Measurements from ENCODE around the gene MAP3K20.

MAP3K20 gene

DNA sequence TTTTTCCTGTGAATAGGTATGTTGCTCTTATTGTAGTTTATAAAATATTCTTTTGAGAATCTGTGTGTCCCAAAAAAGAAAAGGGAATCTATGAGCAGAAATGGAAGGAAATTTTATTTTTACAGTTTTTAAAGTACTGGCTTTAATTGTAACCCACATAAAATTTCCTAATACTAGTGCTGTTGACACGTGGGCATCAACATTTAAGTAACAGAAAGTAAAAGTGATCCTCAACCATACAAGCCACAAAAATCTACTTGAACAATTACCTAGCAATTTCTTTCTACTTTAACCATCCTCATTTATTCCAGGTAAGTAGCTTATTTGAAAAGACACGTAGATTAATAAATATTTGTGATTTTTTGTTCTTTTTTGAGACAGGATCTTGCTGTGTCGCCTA is 62.0 kb downstream of the MAP3K20 start:
- Histone ChIP-seq H3K27ac (no peak overlapping the region), H3K27me3 (ENCODE audit: insufficient read depth, low read depth, severe bottlenecking) (no peaks in the 10 kb centered on the region), H3K4me3 (ENCODE audit: low read depth, low read length) (no peak overlapping the region), H3K36me3 (no peaks in the 10 kb centered on the region), H3K9me3 (ENCODE audit: severe bottlenecking) (no peaks in the 10 kb centered on the region)
- no peak for DNase-seq
- TF ChIP-seq, protein P1, sequence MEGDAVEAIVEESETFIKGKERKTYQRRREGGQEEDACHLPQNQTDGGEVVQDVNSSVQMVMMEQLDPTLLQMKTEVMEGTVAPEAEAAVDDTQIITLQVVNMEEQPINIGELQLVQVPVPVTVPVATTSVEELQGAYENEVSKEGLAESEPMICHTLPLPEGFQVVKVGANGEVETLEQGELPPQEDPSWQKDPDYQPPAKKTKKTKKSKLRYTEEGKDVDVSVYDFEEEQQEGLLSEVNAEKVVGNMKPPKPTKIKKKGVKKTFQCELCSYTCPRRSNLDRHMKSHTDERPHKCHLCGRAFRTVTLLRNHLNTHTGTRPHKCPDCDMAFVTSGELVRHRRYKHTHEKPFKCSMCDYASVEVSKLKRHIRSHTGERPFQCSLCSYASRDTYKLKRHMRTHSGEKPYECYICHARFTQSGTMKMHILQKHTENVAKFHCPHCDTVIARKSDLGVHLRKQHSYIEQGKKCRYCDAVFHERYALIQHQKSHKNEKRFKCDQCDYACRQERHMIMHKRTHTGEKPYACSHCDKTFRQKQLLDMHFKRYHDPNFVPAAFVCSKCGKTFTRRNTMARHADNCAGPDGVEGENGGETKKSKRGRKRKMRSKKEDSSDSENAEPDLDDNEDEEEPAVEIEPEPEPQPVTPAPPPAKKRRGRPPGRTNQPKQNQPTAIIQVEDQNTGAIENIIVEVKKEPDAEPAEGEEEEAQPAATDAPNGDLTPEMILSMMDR (IDR thresholded peaks at IDR 0.05; ENCODE audit: low read depth, low read length), result no peak

DNA sequence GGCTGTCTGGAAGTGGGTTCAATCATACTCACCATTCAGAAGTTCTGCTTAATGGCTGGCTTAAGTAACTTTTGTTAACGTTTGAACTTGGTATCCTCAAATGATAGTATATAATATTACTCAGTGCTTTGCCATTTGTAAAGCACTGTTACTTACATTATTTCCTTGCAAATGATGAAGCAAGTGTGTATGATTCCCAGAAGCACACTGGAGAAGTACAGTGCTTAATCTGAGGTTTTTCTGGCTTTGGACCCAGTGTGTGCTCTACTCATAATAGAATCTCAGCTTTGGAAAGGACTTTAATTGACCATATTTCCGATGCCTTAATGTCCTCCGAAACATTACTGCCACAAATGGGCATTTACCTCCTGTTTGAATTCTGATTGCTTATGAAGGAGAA is 63.3 kb downstream of the MAP3K20 start:
- Histone ChIP-seq H3K36me3 (no peaks in the 10 kb centered on the region), H3K27ac (no peak overlapping the region)

DNA sequence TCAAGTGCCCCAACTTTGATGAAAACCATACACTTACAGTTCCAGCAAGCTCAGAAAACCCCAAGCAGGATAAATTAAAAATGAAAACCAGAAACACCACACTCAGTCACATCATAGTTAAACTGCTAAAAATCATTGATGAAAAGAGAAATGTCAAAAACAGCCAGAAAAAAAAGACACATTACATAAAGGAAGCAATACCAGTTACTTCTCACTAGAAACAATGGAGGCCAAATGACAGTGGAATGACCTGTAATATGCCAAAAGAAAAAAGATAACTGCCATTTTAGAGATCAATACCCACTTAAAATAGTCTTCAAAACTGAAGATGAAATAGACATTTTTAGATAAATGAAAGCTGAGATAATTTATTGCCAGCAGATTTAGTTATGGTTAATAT is 66.0 kb downstream of the MAP3K20 start:
- H3K27ac ChIP-seq, result no peak overlapping the region
- no peaks in the 10 kb centered on the region for H3K36me3 ChIP-seq
- H3K27me3 ChIP-seq (ENCODE audit: insufficient read depth, low read depth, severe bottlenecking), result no peaks in the 10 kb centered on the region
- TF ChIP-seq, protein P1 (IDR thresholded peaks at IDR 0.05; ENCODE audit: low read depth, low read length), result no peak
- H3K9me3 ChIP-seq (ENCODE audit: severe bottlenecking), result no peaks in the 10 kb centered on the region
- no peak for DNase-seq
- H3K4me3 ChIP-seq (ENCODE audit: low read depth, low read length), result no peak overlapping the region

More for the DNA sequence above, 63.3 kb downstream of the MAP3K20 start:
- TF ChIP-seq, protein P1 (IDR thresholded peaks at IDR 0.05; ENCODE audit: low read depth, low read length), result no peak
- Histone ChIP-seq H3K4me3 (ENCODE audit: low read depth, low read length) (no peak overlapping the region), H3K9me3 (ENCODE audit: severe bottlenecking) (no peaks in the 10 kb centered on the region), H3K27me3 (ENCODE audit: insufficient read depth, low read depth, severe bottlenecking) (no peaks in the 10 kb centered on the region)
- DNase-seq, result no peak

DNA sequence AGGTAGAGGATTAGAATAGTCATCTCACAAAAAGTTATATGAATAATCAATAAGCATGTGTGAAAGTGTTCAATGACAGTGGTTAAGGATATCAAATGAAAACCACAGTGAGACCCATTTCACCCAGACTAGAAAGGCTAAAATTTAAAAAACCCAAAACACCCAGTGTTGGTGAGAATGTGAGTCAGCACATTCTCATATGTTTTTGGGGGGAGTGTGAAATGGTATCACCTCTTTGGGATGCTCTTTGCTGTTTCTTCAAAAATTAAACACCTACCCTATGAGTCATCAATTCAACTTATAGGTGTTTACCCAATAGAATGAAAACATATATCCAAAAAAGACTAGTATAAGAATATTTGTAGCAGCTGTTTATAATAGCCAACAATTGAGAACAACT is 69.8 kb downstream of the MAP3K20 start:
- Histone ChIP-seq H3K36me3 (no peaks in the 10 kb centered on the region), H3K4me3 (ENCODE audit: low read depth, low read length) (no peak overlapping the region), H3K27me3 (ENCODE audit: insufficient read depth, low read depth, severe bottlenecking) (no peaks in the 10 kb centered on the region), H3K9me3 (ENCODE audit: severe bottlenecking) (no peaks in the 10 kb centered on the region), H3K27ac (no peak overlapping the region)
- TF ChIP-seq, protein P1 (IDR thresholded peaks at IDR 0.05; ENCODE audit: low read depth, low read length), result no peak
- DNase-seq, result no peak

DNA sequence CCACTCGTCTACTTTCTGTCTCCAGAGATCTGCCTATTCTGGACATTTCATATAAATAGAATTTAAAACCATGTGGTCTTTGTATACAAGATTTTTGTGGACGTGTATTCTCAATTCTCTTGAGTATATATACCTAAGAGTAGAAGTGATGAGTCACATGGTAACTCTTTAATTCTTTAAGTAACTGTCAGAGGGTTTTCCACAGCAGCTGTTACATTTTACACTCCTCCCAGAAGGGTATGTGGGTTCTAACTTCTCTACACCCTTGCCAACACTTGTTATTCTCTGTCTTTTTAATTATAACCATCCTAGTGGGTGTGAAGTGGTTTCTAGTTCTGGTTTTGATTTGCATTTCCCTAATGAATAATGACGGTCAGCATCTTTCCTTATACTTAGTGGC is 70.9 kb downstream of the MAP3K20 start:
- no peak for DNase-seq

DNA sequence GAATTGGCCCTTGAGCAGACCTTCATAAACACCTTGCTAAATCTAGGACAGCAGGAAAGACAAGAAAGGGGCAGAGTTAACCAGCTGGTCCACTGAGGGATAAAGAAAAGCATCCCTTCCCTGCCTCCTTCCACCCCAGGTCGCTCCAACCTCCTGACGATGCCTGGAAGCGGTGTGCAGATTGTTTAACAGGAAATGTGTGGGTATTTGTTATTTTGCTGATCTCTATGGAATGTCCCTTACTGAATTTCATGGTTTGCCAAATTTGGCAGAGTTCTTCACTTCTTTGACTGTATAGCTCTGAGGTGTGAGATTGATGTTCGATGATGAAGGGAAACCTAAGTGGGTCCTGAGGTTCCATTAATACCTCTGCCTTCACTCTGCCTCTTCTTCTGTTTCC is 72.9 kb downstream of the MAP3K20 start:
- no peak overlapping the region for H3K4me3 ChIP-seq (ENCODE audit: low read depth, low read length)
- H3K27ac ChIP-seq, result no peak overlapping the region
- H3K27me3 ChIP-seq (ENCODE audit: insufficient read depth, low read depth, severe bottlenecking), result no peaks in the 10 kb centered on the region
- H3K36me3 ChIP-seq, result no peaks in the 10 kb centered on the region
- no peaks in the 10 kb centered on the region for H3K9me3 ChIP-seq (ENCODE audit: severe bottlenecking)
- no peak for DNase-seq
- TF ChIP-seq, protein P1 (IDR thresholded peaks at IDR 0.05; ENCODE audit: low read depth, low read length), result no peak

More for the DNA sequence above, 70.9 kb downstream of the MAP3K20 start:
- H3K27me3 ChIP-seq (ENCODE audit: insufficient read depth, low read depth, severe bottlenecking), result no peaks in the 10 kb centered on the region
- no peaks in the 10 kb centered on the region for H3K36me3 ChIP-seq
- TF ChIP-seq, protein P1 (IDR thresholded peaks at IDR 0.05; ENCODE audit: low read depth, low read length), result no peak
- H3K27ac ChIP-seq, result no peak overlapping the region
- H3K4me3 ChIP-seq (ENCODE audit: low read depth, low read length), result no peak overlapping the region
- no peaks in the 10 kb centered on the region for H3K9me3 ChIP-seq (ENCODE audit: severe bottlenecking)

All from WERI-Rb-1 (cell line).